CD14-positive monocyte (primary cell): ENCODE measurements around the gene GINS2. TPM values are rescaled to one million over a fixed set of nuclear protein-coding genes. Genes with fewer than 3 reads are reported as not detected.

ENCODE experiments used
- DNase-seq, 3 donors: peaks; one replicate each; pipeline ENCODE4 v3.0.0-alpha.2; 2011 to 2022
- H2AFZ ChIP-seq: 2 replicates; pipeline ENCODE4 v1.6.0; 2012; ENCODE audit warnings: mild to moderate bottlenecking, low read depth, low read length, inconsistent platforms; ENCODE audit not compliant: insufficient read depth, poor library complexity, severe bottlenecking
- H3K27ac ChIP-seq, 2 donors: 1 replicate in 1 of 2; 2 replicates in 1 of 2; pipeline ENCODE4 v1.5.1; 2012 to 2013; ENCODE audit warnings: low read length in 2 of 2, control low read depth in 1 of 2, inconsistent platforms in 1 of 2, low read depth in 1 of 2, mild to moderate bottlenecking in 1 of 2
- H3K27me3 ChIP-seq, 2 donors: one replicate each; pipeline versions ENCODE4 v1.6.0 to v1.6.1; 2011 to 2013; ENCODE audit warnings: low read length in 2 of 2; ENCODE audit not compliant: control insufficient read depth in 2 of 2, insufficient read depth in 2 of 2
- H3K36me3 ChIP-seq, 2 donors: replicated peaks in 1 of 2; 1 replicate in 1 of 2; 2 replicates in 1 of 2; pipeline versions ENCODE4 v1.5.1 to v1.6.1; 2012 to 2013; ENCODE audit warnings: low read length in 2 of 2, control low read depth in 1 of 2, inconsistent platforms in 1 of 2, mild to moderate bottlenecking in 1 of 2; ENCODE audit not compliant: insufficient read depth in 2 of 2, control insufficient read depth in 1 of 2
- H3K4me1 ChIP-seq, 2 donors: 1 replicate in 1 of 2; 2 replicates in 1 of 2; pipeline versions ENCODE4 v1.5.1 to v1.6.1; 2012 to 2013; ENCODE audit warnings: low read length in 2 of 2, control low read depth in 1 of 2, inconsistent platforms in 1 of 2, mild to moderate bottlenecking in 1 of 2, moderate library complexity in 1 of 2; ENCODE audit not compliant: insufficient read depth in 2 of 2, control insufficient read depth in 1 of 2
- H3K4me2 ChIP-seq: replicated peaks from 2 replicates; pipeline ENCODE3; 2012; ENCODE audit warnings: low read length, moderate library complexity, mild to moderate bottlenecking; ENCODE audit not compliant: poor library complexity, severe bottlenecking; ENCODE audit errors: extremely low read depth
- H3K4me3 ChIP-seq, 3 experiments: fragments of 200-600 bp in 1 of 3; sonication (generic) in 1 of 3; replicated peaks in 1 of 3; 1 replicate in 2 of 3; 2 replicates in 1 of 3; pipeline ENCODE4 v1.5.1; 2011 to 2013; ENCODE audit warnings: low read length in 3 of 3, mild to moderate bottlenecking in 3 of 3, control low read depth in 2 of 3, low read depth in 2 of 3, inconsistent platforms in 1 of 3, moderate library complexity in 1 of 3
- H3K79me2 ChIP-seq: 2 replicates; pipeline ENCODE4 v1.6.0; 2012; ENCODE audit warnings: mild to moderate bottlenecking, control low read depth, inconsistent platforms, low read length, moderate library complexity; ENCODE audit not compliant: insufficient read depth
- H3K9ac ChIP-seq: 2 replicates; pipeline ENCODE4 v1.6.0; 2017; ENCODE audit warnings: low read length, mild to moderate bottlenecking; ENCODE audit not compliant: insufficient read depth, poor library complexity, severe bottlenecking
- H3K9me3 ChIP-seq, 2 donors: replicated peaks in 1 of 2; 1 replicate in 1 of 2; 2 replicates in 1 of 2; pipeline versions ENCODE4 v1.5.1 to v1.6.1; 2012 to 2013; ENCODE audit warnings: low read length in 2 of 2, control low read depth in 1 of 2; ENCODE audit not compliant: control insufficient read depth in 1 of 2, insufficient read depth in 1 of 2
- H4K20me1 ChIP-seq: 2 replicates; pipeline ENCODE4 v1.6.0; 2012; ENCODE audit warnings: mild to moderate bottlenecking, low read length, control low read depth, moderate library complexity; ENCODE audit not compliant: insufficient read depth
- H3K27ac Mint-ChIP-seq, 7 donors: one replicate each; pipeline ENCODE4 v1.8.0; 2020; ENCODE audit warnings: mild to moderate bottlenecking in 7 of 7, mixed read lengths in 7 of 7, moderate library complexity in 6 of 7, inconsistent platforms in 2 of 7
- H3K27me3 Mint-ChIP-seq, 3 donors: one replicate each; pipeline ENCODE4 v1.8.0; 2021 to 2022; ENCODE audit warnings: low read depth in 3 of 3, mild to moderate bottlenecking in 3 of 3, mixed read lengths in 3 of 3, moderate library complexity in 3 of 3, inconsistent platforms in 1 of 3
- H3K36me3 Mint-ChIP-seq, 2 donors: one replicate each; pipeline ENCODE4 v1.8.0; 2020; ENCODE audit warnings: mixed read lengths in 2 of 2, inconsistent platforms in 1 of 2, mild to moderate bottlenecking in 1 of 2
- H3K4me1 Mint-ChIP-seq: one replicate; pipeline ENCODE4 v1.8.0; 2020; ENCODE audit warnings: mild to moderate bottlenecking, mixed read lengths
- H3K4me3 Mint-ChIP-seq, 2 donors: one replicate each; pipeline ENCODE4 v1.8.0; 2020; ENCODE audit warnings: mild to moderate bottlenecking in 2 of 2, mixed read lengths in 2 of 2, moderate library complexity in 1 of 2
- H3K9me3 Mint-ChIP-seq, 7 donors: one replicate each; pipeline ENCODE4 v1.8.0; 2020 to 2022; ENCODE audit warnings: mixed read lengths in 7 of 7, mild to moderate bottlenecking in 6 of 7, moderate library complexity in 6 of 7, inconsistent platforms in 2 of 7
- WGBS: methylation state at CpG from one replicate; pipeline ENCODE4 v1.1.5; 2013; ENCODE audit warnings: missing lambda C conversion rate; ENCODE audit not compliant: insufficient coverage; 5-methylcytosine and 5-hydroxymethylcytosine counted together
- intact Hi-C, 2 donors: fragments of 100-400 bp; cut with micrococcal nuclease; formaldehyde crosslinking; loops; one replicate each; pipeline versions ENCODE4 v1.15.0 to v1.15.1; 2023
- polyA plus RNA-seq, 3 donors: library from polyadenylated mRNA; depleted of rRNA in 1 of 3; unstranded in 2 of 3; stranded (reverse) in 1 of 3; fragments of 300-500 nt in 2 of 3; fragments of >200 nt in 1 of 3; fragmentation: Illumina TruSeq in 2 of 3; gene quantifications; 1 replicate in 2 of 3; 2 replicates in 1 of 3; pipeline ENCODE4 v1.2.3, GENCODE V29; 2012 to 2021
- TF ChIP-seq, protein P1 (sequence below): fragments of 200-600 bp; IDR thresholded peaks from one replicate; pipeline ENCODE4 v1.8.0; 2022; ENCODE audit warnings: antibody characterized with exemption, mild to moderate bottlenecking

GINS2 gene
- polyA plus RNA-seq, 3 donors, result 0.13 to 0.28 TPM; not detected in 1

DNA sequence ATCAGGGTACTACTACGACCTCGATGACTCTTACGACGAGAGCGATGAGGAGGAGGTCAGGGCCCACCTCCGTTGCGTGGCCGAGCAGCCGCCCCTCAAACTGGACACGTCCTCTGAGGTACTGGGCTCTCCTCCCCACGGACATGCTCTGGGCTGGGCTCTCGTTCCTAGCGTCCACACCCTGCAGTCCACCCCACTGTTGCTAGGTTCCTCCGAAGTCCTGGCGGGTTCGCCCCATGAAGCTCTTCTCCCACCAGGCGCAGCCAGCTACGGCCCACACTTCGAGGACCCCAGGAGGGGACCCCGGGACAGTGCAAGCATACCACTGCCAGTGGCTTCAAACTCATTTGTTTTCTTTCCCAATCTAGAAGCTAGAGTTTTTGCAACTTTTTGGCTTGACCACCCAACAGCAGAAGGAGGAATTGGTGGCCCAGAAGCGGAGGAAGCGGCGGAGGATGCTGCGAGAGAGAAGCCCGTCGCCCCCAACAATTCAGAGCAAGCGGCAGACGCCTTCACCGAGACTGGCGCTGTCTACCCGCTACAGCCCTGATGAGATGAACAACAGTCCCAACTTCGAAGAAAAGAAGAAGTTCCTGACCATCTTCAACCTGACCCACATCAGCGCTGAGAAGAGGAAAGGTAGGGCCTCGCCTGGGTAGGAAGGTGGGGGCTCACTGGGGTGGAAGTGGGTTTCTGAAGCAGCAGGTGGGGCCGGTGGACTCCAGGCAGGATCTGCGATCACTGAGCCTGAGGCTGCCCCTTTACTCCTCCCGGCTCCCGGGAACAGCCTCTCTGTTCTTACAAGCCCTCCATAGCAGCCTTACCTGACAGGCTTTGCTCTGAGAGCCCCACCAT, 25.6 kb downstream of the GINS2 start:
- Mint-ChIP-seq H3K27ac (peak overlapping the region in 1 of 7 donors; percentile 42), H3K36me3 (peaks cover 80 to 93% of the 10 kb centered on the region in 2 donors), H3K27me3 (no peaks in the 10 kb centered on the region), H3K4me3 (no peak overlapping the region), H3K4me1 (no peaks in the 10 kb centered on the region), H3K9me3 (no peaks in the 10 kb centered on the region)
- no peak overlapping the region for H2AFZ ChIP-seq
- peaks cover 96 to 98% of the 10 kb centered on the region in 2 donors for H3K36me3 ChIP-seq
- H4K20me1 ChIP-seq, result peaks cover 9% of the 10 kb centered on the region
- H3K4me1 ChIP-seq, result no peaks in the 10 kb centered on the region
- intact Hi-C loops, result no loop called here
- no peak overlapping the region for H3K9ac ChIP-seq
- DNase-seq, result no peak
- H3K79me2 ChIP-seq, result no peaks in the 10 kb centered on the region
- H3K27me3 ChIP-seq, result no peaks in the 10 kb centered on the region
- no peak overlapping the region for H3K4me3 ChIP-seq
- H3K27ac ChIP-seq, result no peak overlapping the region
- H3K9me3 ChIP-seq, result no peaks in the 10 kb centered on the region
- no peak overlapping the region for H3K4me2 ChIP-seq
- 93% methylated on average over 31 of the region's 38 CpGs for WGBS
- TF ChIP-seq, protein P1, sequence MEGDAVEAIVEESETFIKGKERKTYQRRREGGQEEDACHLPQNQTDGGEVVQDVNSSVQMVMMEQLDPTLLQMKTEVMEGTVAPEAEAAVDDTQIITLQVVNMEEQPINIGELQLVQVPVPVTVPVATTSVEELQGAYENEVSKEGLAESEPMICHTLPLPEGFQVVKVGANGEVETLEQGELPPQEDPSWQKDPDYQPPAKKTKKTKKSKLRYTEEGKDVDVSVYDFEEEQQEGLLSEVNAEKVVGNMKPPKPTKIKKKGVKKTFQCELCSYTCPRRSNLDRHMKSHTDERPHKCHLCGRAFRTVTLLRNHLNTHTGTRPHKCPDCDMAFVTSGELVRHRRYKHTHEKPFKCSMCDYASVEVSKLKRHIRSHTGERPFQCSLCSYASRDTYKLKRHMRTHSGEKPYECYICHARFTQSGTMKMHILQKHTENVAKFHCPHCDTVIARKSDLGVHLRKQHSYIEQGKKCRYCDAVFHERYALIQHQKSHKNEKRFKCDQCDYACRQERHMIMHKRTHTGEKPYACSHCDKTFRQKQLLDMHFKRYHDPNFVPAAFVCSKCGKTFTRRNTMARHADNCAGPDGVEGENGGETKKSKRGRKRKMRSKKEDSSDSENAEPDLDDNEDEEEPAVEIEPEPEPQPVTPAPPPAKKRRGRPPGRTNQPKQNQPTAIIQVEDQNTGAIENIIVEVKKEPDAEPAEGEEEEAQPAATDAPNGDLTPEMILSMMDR, result no peak

DNA sequence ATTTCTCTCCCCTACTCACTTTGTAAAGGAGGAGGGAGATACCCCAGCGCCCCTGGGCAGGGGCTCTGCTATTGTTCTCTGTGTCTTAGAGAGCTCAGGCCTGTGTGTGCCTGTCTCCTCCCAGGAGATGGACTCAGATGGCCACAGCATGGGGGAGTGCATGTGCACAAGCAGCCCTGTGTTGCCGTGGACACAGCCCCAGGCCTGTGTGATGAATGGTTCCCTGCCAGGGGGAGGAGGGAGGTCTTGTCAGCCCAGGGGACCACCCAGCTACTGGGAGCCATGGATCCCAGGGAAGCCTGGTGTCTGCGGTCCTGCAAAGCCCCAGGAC, 26.3 kb downstream of the GINS2 start:
- H3K79me2 ChIP-seq, result no peaks in the 10 kb centered on the region
- H4K20me1 ChIP-seq, result peaks cover 9% of the 10 kb centered on the region
- Mint-ChIP-seq H3K9me3 (no peaks in the 10 kb centered on the region), H3K4me1 (no peaks in the 10 kb centered on the region), H3K36me3 (peaks cover 81 to 93% of the 10 kb centered on the region in 2 donors), H3K4me3 (no peak overlapping the region), H3K27ac (peak overlapping the region in 2 of 7 donors; percentile 60 to 67), H3K27me3 (no peaks in the 10 kb centered on the region)
- TF ChIP-seq, protein P1, result no peak
- no peak overlapping the region for H3K27ac ChIP-seq
- H3K4me1 ChIP-seq, result no peaks in the 10 kb centered on the region
- H3K4me2 ChIP-seq, result no peak overlapping the region
- no peak overlapping the region for H3K4me3 ChIP-seq
- WGBS, result 100% methylated on average over 1 of the region's 3 CpGs
- DNase-seq, result no peak
- H3K9me3 ChIP-seq, result no peaks in the 10 kb centered on the region
- H2AFZ ChIP-seq, result no peak overlapping the region
- intact Hi-C loops, result no loop called here
- no peaks in the 10 kb centered on the region for H3K27me3 ChIP-seq
- H3K36me3 ChIP-seq, result peaks cover 96 to 98% of the 10 kb centered on the region in 2 donors
- H3K9ac ChIP-seq, result no peak overlapping the region
